ENCODE data around the gene FAM234A.
A peak's percentile ranks its signal among the peaks of the same experiment; 100 is the strongest.
"Not testable (repeated sequence)": the region's sequence is repeated elsewhere in the genome, so short reads cannot be mapped to it uniquely, and the experiment has no call there.

Gene FAM234A

GRCh38 chr16:220021-220420 is 14.6 kb upstream of the FAM234A start:
- no peak for TF ChIP-seq CTCF (IDR thresholded peaks at IDR 0.05; ENCODE audit: insufficient read depth, missing control alignments)
- DNase-seq (ENCODE audit: insufficient read length, low spot score) (no peak), FAIRE-seq (no peak)

- DNase-seq (ENCODE audit: insufficient read length, low spot score) (no peak), FAIRE-seq (no peak)
- TF ChIP-seq CTCF (IDR thresholded peaks at IDR 0.05; ENCODE audit: insufficient read depth, missing control alignments) = no peak
Measured at GRCh38 chr16:228151-228851, 6.3 kb upstream of the FAM234A start.

GRCh38 chr16:228852-229730 is 5.5 kb upstream of the FAM234A start, which contains the start of gene LUC7L:
Gene LUC7L (minus strand): TSS chr16:229449. CDS start chr16:229339, 110 bp downstream.
- FAIRE-seq (no peak), DNase-seq (ENCODE audit: insufficient read length, low spot score) (peak; percentile 88)
- TF ChIP-seq CTCF (IDR thresholded peaks at IDR 0.05; ENCODE audit: insufficient read depth, missing control alignments) = no peak

- FAIRE-seq (no peak), DNase-seq (ENCODE audit: insufficient read length, low spot score) (no peak)
- TF ChIP-seq CTCF (IDR thresholded peaks at IDR 0.05; ENCODE audit: insufficient read depth, missing control alignments) = no peak
Measured at GRCh38 chr16:229731-230281, 4.8 kb upstream of the FAM234A start.

- FAIRE-seq; DNase-seq (ENCODE audit: insufficient read length, low spot score): not testable (repeated sequence)
Measured at GRCh38 chr16:230351-230750, 4.3 kb upstream of the FAM234A start.

- no peak for FAIRE-seq
- no peak for DNase-seq (ENCODE audit: insufficient read length, low spot score)
- no peak for TF ChIP-seq CTCF (IDR thresholded peaks at IDR 0.05; ENCODE audit: insufficient read depth, missing control alignments)
Measured at GRCh38 chr16:230949-231348, 3.7 kb upstream of the FAM234A start.

- DNase-seq (ENCODE audit: insufficient read length, low spot score) = no peak
- no peak for TF ChIP-seq CTCF (IDR thresholded peaks at IDR 0.05; ENCODE audit: insufficient read depth, missing control alignments)
- no peak for FAIRE-seq
Measured at GRCh38 chr16:239948-240277, 5.3 kb downstream of the FAM234A start.

All from D721Med (cell line).